ENCODE data around the gene RPP25. TPM values are rescaled to one million over a fixed set of nuclear protein-coding genes. Genes with fewer than 3 reads are reported as not detected.
"Not testable (repeated sequence)": the region's sequence is repeated elsewhere in the genome, so short reads cannot be mapped to it uniquely, and the experiment has no call there.

The RPP25 gene
- polyA plus RNA-seq, 3 donors = 2.0 to 2.5 (median 2.1) TPM

DNA sequence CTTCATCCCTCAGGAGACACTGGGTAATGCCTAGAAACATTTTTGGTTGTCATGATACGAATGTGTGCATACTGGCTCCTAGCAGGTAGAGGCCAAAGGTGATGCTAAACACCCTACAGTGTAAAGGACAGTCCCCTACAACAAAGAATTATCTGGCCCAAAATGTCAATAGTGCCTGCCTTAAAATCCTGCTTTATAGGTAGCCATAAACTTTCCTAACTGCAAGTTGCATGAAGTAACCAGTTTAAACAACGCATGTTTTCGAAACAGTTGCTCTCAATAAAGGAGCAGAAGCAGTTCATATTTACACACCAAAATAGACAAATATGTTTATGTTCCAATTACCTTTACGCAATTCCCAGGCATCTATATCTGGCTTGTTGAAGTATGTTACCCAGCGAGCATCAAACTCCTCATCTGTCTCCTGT is 27.8 kb downstream of the RPP25 start:
- no peak for DNase-seq (ENCODE audit: low read depth in 3 of 3, low spot score in 2 of 3)

- DNase-seq (ENCODE audit: low read depth in 3 of 3, low spot score in 2 of 3) = no peak
Measured at GRCh38 chr15:74924525-74924924, 32.0 kb downstream of the RPP25 start.

- no peak for DNase-seq (ENCODE audit: low read depth in 3 of 3, low spot score in 2 of 3)
Measured at GRCh38 chr15:74920456-74920855, 36.1 kb downstream of the RPP25 start.

DNA sequence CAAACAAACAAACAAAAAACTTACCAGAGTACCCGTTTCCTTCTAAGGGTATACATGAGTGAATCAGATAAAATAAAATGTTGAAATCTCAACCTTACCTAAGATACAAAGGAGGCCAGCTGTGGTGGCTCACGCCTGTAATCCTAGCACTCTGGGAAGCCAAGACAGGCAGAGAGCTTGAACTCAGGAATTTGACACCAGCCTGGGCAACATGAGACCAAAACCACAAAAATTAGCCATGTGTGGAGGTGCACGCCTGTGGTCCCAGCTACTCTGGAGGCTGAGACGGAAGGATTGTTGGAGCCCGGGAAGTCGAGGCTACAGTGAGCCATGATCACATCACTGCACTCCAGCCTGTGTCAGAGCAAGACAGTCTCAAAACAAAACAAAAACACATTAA is 38.9 kb downstream of the RPP25 start:
- DNase-seq (ENCODE audit: low read depth in 3 of 3, low spot score in 2 of 3) = no peak

GRCh38 chr15:74913799-74914198 is 42.8 kb downstream of the RPP25 start:
- DNase-seq (ENCODE audit: low read depth in 3 of 3, low spot score in 2 of 3) = not testable (repeated sequence)

DNA sequence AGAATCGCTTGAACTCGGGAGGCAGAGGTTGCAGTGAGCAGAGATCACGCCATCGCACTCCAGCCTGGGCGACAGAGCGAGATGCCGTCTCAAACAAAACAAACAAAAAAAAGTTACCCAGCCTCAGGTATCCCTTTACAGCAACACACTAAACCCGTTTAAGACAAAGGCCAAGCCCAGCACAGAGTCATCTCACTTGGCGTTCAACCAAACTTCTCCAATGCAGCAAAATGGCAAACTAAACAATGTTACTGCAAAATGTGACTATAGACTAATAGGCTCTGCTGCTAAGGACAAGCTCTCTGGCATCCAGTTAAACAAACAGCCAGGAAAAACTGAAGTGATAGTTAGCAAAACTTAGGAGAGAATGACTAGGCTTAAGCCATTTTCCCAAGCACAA is 43.5 kb downstream of the RPP25 start:
- no peak for DNase-seq (ENCODE audit: low read depth in 3 of 3, low spot score in 2 of 3)

DNA sequence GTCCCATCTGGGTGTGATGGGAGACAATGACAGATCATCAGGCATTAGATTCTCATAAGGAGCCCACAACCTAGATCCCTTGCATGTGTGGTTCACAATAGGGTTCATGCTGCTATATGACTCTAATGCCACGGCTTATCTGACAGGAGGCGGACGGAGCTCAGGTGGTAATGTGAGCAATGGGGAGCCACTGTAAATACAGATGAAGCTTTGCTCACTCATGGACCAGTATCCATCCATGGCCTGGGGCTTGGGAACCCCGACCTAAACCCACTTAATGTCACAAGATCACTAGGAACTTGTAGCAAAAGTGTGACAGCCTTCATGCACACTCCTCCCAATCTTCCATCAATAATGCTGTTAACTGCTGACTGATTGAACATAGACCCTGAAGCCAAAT is 47.9 kb downstream of the RPP25 start:
- DNase-seq (ENCODE audit: low read depth in 3 of 3, low spot score in 2 of 3) = no peak

GRCh38 chr15:74907163-74907870 is 49.3 kb downstream of the RPP25 start:
- DNase-seq (ENCODE audit: low read depth in 3 of 3, low spot score in 2 of 3) = no peak

- DNase-seq (ENCODE audit: low read depth in 3 of 3, low spot score in 2 of 3) = peak in 2 of 3 donors; percentile 70 to 82
Measured at GRCh38 chr15:74906450-74907162, 50.0 kb downstream of the RPP25 start, which contains the start of gene FAM219B. TSS of gene FAM219B (minus strand) at chr15:74906851. CDS start at chr15:74906800, 51 bp downstream.

DNA sequence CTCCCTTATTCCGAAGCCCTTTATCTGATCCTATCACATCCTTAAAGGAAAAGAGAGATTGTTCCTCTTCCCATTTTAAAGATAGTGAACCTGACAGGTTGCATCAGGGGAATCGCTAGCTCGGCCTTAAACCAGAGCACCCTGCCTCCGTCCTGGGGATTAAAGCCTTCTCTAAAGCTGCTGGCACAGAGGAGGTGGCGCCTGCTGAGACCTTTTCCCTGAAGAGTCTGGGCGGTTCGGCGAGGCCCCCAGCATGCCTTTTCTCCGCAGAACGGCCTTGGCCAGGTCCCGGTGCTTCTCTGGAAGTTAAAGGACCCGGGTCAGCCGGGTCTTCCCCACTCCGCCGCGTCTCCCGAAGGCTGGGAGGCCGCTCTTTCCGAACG is 50.5 kb downstream of the RPP25 start:
- DNase-seq (ENCODE audit: low read depth in 3 of 3, low spot score in 2 of 3) = no peak

Other genes starting within 250 kb of the RPP25 start
- gene CYP1A1, start 231.2 kb downstream of the RPP25 start, polyA plus RNA-seq (ENCODE audit: insufficient read length in 3 of 3) = under 1 TPM in 2 of 3 donors, not detected in 1; 0.07 TPM
- gene CYP1A2, start 207.9 kb downstream of the RPP25 start, polyA plus RNA-seq (ENCODE audit: insufficient read length in 3 of 3) = under 1 TPM; 0.10 to 0.18 (median 0.11) TPM
- 10 to 100 TPM; 37.6 to 54.0 (median 39.3) TPM for gene CSK, start 174.7 kb downstream of the RPP25 start, polyA plus RNA-seq (ENCODE audit: insufficient read length in 3 of 3)
- gene LMAN1L, start 143.9 kb downstream of the RPP25 start, polyA plus RNA-seq (ENCODE audit: insufficient read length in 3 of 3) = not detected
- not detected for gene CPLX3, start 130.1 kb downstream of the RPP25 start, polyA plus RNA-seq (ENCODE audit: insufficient read length in 3 of 3)
- 10 to 100 TPM; 26.0 to 32.9 (median 31.5) TPM for gene ULK3, start 113.6 kb downstream of the RPP25 start, polyA plus RNA-seq (ENCODE audit: insufficient read length in 3 of 3)
- gene SCAMP2, start 83.4 kb downstream of the RPP25 start, polyA plus RNA-seq (ENCODE audit: insufficient read length in 3 of 3) = 10 to 100 TPM; 63.1 to 75.9 (median 69.4) TPM
- 10 to 100 TPM; 60.4 to 68.7 (median 67.0) TPM for gene MPI, start 66.7 kb downstream of the RPP25 start, polyA plus RNA-seq (ENCODE audit: insufficient read length in 3 of 3)
- 10 to 100 TPM; 51.6 to 58.1 (median 55.9) TPM for gene FAM219B, start 49.9 kb downstream of the RPP25 start, polyA plus RNA-seq (ENCODE audit: insufficient read length in 3 of 3)
- gene COX5A, start 18.7 kb downstream of the RPP25 start, polyA plus RNA-seq (ENCODE audit: insufficient read length in 3 of 3) = 100 to 1,000 TPM; 214 to 217 (median 215) TPM
- gene SCAMP5, start 38.8 kb upstream of the RPP25 start, polyA plus RNA-seq (ENCODE audit: insufficient read length in 3 of 3) = 10 to 100 TPM; 19.8 to 24.5 (median 21.6) TPM
- gene PPCDC, start 66.8 kb upstream of the RPP25 start, polyA plus RNA-seq (ENCODE audit: insufficient read length in 3 of 3) = 10 to 100 TPM; 11.0 to 13.7 (median 13.7) TPM
- gene C15orf39, start 245.1 kb upstream of the RPP25 start, polyA plus RNA-seq (ENCODE audit: insufficient read length in 3 of 3) = 1 to 10 TPM; 7.1 to 8.7 (median 7.6) TPM

Measured in right renal cortex interstitium (tissue), 3 donors.